IgD-negative memory B cell (primary cell): ENCODE results near the gene LINC00305. TPM values are rescaled to one million over a fixed set of nuclear protein-coding genes. Genes with fewer than 3 reads are reported as not detected.

Source experiments
- polyA plus RNA-seq: library from polyadenylated mRNA; unstranded; fragments of 300-500 nt; fragmentation: Illumina TruSeq; gene quantifications from one replicate; pipeline ENCODE4 v1.2.3, GENCODE V29; 2021

Gene LINC00305
- polyA plus RNA-seq, 1 donor from 2014 or later = not detected

Other genes with a start within 250 kb of the LINC00305 start
- not detected for gene SERPINB10, start 241.1 kb downstream of the LINC00305 start, polyA plus RNA-seq
- gene HMSD, start 199.8 kb downstream of the LINC00305 start, polyA plus RNA-seq = not detected
- gene SERPINB8, start 179.0 kb downstream of the LINC00305 start, polyA plus RNA-seq = 10.8 TPM